ENCODE measurements around the gene SELENOI. TPM values are rescaled to one million over a fixed set of nuclear protein-coding genes. Genes with fewer than 3 reads are reported as not detected.
A peak's percentile ranks its signal among the peaks of the same experiment; 100 is the strongest.

Gene SELENOI
- total RNA-seq, 1 donor = 14.6 TPM

DNA sequence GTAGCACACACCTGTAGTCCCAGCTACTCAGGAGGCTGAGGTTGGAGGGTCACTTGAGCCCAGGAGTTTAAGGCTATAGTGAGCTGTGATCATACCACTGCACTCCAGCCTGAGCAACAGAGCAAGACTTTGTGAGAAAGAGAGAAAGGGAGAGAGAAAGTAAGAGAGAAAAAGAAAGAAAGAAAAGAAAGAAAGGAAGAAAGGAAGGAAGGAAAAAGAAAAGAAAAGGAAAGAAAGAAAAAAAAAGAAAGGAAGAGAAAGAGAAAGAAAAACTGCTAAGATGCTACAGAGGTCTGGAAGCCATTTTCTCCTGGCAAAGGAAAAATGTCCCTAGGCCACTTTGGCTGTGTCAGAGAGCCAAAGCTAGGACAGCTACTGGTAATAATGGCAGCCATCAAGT is 86.4 kb downstream of the SELENOI start:
- H3K4me3 ChIP-seq (ENCODE audit: low read depth, low read length) = no peak overlapping the region
- TF ChIP-seq, protein P1, sequence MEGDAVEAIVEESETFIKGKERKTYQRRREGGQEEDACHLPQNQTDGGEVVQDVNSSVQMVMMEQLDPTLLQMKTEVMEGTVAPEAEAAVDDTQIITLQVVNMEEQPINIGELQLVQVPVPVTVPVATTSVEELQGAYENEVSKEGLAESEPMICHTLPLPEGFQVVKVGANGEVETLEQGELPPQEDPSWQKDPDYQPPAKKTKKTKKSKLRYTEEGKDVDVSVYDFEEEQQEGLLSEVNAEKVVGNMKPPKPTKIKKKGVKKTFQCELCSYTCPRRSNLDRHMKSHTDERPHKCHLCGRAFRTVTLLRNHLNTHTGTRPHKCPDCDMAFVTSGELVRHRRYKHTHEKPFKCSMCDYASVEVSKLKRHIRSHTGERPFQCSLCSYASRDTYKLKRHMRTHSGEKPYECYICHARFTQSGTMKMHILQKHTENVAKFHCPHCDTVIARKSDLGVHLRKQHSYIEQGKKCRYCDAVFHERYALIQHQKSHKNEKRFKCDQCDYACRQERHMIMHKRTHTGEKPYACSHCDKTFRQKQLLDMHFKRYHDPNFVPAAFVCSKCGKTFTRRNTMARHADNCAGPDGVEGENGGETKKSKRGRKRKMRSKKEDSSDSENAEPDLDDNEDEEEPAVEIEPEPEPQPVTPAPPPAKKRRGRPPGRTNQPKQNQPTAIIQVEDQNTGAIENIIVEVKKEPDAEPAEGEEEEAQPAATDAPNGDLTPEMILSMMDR (IDR thresholded peaks at IDR 0.05; ENCODE audit: insufficient read depth, low read length) = no peak
- no peak for DNase-seq (ENCODE audit: low read depth)

DNA sequence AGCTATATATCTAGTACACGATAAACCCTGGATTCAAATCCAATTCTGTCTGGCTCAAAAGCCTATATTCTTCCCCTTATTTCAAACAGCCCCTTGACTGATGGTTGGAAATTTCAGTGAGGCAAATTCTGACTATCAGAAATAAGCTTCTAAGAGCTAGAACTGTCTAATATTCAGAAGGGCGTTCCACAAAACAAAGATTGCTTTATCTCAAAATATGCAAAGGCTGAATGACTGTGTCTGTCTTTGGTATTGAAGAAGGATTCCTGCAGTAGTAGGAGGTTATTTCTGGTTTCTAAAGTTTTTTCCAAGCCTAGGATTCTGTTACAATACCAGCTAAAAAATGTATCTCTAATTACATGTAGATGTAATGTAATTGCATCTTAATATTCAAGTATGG is 86.9 kb downstream of the SELENOI start:
- peak; percentile 4 for DNase-seq (ENCODE audit: low read depth)
- no peak overlapping the region for H3K4me3 ChIP-seq (ENCODE audit: low read depth, low read length)
- TF ChIP-seq, protein P1 (IDR thresholded peaks at IDR 0.05; ENCODE audit: insufficient read depth, low read length) = no peak

DNA sequence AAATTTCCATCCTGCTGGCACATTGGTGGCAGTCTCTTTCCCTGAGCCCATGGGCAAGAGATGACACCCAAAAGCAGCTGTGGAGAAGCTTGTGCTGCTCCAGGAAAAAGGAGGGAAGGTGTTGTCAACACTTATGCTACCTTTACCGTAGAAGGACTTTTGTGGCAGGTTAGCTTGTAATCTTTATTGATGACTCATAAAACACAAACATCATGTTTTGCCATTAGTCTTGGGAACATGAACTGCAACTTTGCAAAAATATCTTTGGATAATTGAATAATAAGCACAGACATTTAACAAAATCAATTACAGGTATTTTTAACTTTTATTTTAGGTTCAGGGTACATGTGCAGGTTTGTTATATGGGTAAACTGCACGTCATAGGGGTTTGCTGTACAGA is 89.2 kb downstream of the SELENOI start:
- DNase-seq (ENCODE audit: low read depth) = no peak
- TF ChIP-seq, protein P1 (IDR thresholded peaks at IDR 0.05; ENCODE audit: insufficient read depth, low read length) = no peak
- H3K4me3 ChIP-seq (ENCODE audit: low read depth, low read length) = no peak overlapping the region

DNA sequence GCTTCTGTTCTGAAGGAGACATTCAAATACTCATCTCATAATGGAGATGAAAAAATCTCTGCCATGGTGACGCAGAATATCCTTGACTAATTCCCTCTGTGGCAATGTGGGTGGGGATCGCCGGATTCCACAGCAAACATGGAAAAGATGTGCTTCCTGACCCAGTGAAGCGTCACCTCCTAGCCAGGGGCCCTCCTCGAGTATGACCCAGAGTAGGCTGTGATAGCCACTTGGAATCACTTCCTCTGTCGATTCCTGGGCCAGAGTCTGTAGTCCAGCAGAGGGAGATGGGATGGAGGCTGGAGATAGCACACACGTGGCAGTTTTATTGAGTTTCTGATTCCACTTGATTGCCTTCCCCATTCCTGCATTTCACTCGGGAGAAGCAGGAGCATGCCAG is 92.6 kb downstream of the SELENOI start:
- no peak overlapping the region for H3K4me3 ChIP-seq (ENCODE audit: low read depth, low read length)

DNA sequence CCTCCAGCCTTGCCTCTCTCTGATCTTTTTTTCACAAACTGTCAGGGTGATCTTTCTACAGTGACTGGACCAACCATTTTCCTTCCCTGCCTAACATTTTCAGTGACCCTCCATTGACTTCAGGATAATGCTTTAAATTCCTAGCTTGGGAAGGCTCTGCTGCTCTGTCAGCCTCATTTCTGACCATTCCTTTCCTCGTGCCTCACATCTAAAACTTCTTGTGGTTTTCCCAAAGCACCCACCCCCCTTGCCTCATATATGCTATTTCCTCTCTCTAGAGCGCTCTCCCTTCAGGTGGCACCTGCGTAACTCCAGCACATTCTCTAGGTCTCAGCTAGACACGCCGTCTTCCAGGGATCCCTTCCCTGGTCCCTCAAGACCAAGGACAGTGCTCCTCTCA is 93.0 kb downstream of the SELENOI start:
- H3K4me3 ChIP-seq (ENCODE audit: low read depth, low read length) = no peak overlapping the region
- TF ChIP-seq, protein P1 (IDR thresholded peaks at IDR 0.05; ENCODE audit: insufficient read depth, low read length) = no peak
- DNase-seq (ENCODE audit: low read depth) = no peak

More for the DNA sequence above, 92.6 kb downstream of the SELENOI start:
- peak; percentile 35 for DNase-seq (ENCODE audit: low read depth)
- TF ChIP-seq, protein P1 (IDR thresholded peaks at IDR 0.05; ENCODE audit: insufficient read depth, low read length) = no peak

DNA sequence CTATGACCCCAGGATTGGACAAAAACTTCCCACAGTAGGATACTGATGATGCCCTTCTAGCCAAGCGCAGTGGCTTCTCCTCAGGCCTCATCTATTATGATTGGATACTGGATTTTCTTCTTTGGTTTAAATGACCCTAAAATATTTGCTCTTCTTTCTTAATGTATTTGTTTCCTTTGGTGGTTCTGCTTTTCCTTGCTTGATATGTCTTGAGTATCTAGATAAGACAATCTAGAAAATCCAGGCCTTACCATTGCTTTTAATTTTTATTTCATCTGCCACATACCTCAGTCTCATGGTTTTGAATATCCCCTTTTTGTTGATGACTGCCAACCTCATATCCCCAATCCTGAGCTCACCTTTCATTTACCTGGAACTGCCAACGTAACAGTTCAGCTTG is 96.4 kb downstream of the SELENOI start:
- TF ChIP-seq, protein P1 (IDR thresholded peaks at IDR 0.05; ENCODE audit: insufficient read depth, low read length) = no peak
- no peak overlapping the region for H3K4me3 ChIP-seq (ENCODE audit: low read depth, low read length)
- no peak for DNase-seq (ENCODE audit: low read depth)

DNA sequence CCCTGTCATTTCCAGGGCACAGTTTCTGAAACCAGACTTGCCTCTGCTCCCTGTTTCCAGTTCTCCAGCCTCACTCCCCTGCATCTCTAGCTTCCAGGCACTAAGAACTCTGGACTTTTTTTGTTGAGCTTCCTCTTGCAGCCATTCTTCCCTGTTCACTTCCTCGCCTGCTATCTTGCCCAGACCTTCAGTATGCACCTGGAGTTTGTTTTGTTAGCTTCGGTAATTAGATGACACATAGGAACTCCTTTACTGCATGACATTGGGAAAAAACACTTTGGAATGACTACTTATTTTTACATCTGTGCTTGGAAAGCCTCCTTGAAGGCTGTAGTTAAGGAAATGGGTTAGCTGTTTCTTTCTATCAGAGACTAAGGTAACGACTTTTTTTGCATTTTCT is 96.8 kb downstream of the SELENOI start:
- H3K4me3 ChIP-seq (ENCODE audit: low read depth, low read length) = no peak overlapping the region
- TF ChIP-seq, protein P1 (IDR thresholded peaks at IDR 0.05; ENCODE audit: insufficient read depth, low read length) = no peak
- no peak for DNase-seq (ENCODE audit: low read depth)
